HFFc6 (cell line): ENCODE measurements around the gene THSD7B. TPM values are rescaled to one million over a fixed set of nuclear protein-coding genes. Genes with fewer than 3 reads are reported as not detected.

ENCODE experiments used
- DNase-seq: peaks from one replicate; pipeline ENCODE4 v3.0.0-alpha.2; 2018
- H3K27ac Mint-ChIP-seq: 2 replicates; pipeline ENCODE4 v1.8.0; 2020; ENCODE audit warnings: mild to moderate bottlenecking, mixed read lengths
- H3K27me3 Mint-ChIP-seq: 2 replicates; pipeline ENCODE4 v1.8.0; 2021; ENCODE audit warnings: mild to moderate bottlenecking, moderate library complexity, mixed read lengths; ENCODE audit not compliant: insufficient read depth
- H3K36me3 Mint-ChIP-seq: 2 replicates; pipeline ENCODE4 v1.8.0; 2021; ENCODE audit warnings: low read depth, mixed read lengths
- H3K4me1 Mint-ChIP-seq: 2 replicates; pipeline ENCODE4 v1.8.0; 2020; ENCODE audit warnings: low read depth, mixed read lengths
- H3K4me3 Mint-ChIP-seq: 2 replicates; pipeline ENCODE4 v1.8.0; 2020; ENCODE audit warnings: mild to moderate bottlenecking, moderate library complexity, mixed read lengths
- H3K9me3 Mint-ChIP-seq: 2 replicates; pipeline ENCODE4 v1.8.0; 2020; ENCODE audit warnings: mild to moderate bottlenecking, mixed read lengths
- total RNA-seq, 6 experiments: library from RNA; stranded (reverse); fragmentation: NEBNext Ultra II Directional; extraction: Animal tissue kit (Norgen Biotek cat#: 25700); gene quantifications; 2 replicates in 1 of 6; 3 replicates in 5 of 6; pipeline ENCODE4 v1.2.3, GENCODE V29; 2021
- TF ChIP-seq, protein P1 (sequence below): fragments of 200-600 bp; sonication (generic); IDR thresholded peaks from 2 replicates; pipeline ENCODE4 v1.5.0; 2021; ENCODE audit warnings: antibody characterized with exemption, mild to moderate bottlenecking

Gene THSD7B
- total RNA-seq, 6 experiments from 2014 or later, result 0.10 to 0.25 (median 0.22) TPM; not detected in 2

DNA sequence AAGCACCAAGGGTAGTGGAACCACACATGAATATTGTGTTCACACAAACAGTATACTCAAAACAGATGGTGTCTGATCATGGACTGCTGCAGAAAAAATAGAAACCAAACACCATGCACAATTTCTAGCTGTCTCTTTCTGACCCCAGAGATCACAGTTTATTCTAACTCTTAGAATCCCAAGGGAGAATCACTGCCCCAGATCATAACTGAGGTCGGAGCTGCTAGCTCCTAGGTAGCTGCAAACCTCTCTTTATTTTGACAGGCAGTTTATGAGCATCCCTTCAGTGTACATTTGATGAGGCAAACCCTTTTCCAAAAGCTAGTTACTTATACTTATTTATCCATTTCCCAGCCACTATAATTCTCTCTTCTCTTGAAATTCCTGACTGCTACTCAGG lies 759.8 kb downstream of the THSD7B start:
- Mint-ChIP-seq H3K27me3 (no peaks in the 10 kb centered on the region), H3K9me3 (peaks cover 15% of the 10 kb centered on the region), H3K27ac (no peak overlapping the region), H3K36me3 (no peaks in the 10 kb centered on the region), H3K4me3 (no peak overlapping the region), H3K4me1 (no peaks in the 10 kb centered on the region)
- no peak for DNase-seq
- TF ChIP-seq, protein P1, sequence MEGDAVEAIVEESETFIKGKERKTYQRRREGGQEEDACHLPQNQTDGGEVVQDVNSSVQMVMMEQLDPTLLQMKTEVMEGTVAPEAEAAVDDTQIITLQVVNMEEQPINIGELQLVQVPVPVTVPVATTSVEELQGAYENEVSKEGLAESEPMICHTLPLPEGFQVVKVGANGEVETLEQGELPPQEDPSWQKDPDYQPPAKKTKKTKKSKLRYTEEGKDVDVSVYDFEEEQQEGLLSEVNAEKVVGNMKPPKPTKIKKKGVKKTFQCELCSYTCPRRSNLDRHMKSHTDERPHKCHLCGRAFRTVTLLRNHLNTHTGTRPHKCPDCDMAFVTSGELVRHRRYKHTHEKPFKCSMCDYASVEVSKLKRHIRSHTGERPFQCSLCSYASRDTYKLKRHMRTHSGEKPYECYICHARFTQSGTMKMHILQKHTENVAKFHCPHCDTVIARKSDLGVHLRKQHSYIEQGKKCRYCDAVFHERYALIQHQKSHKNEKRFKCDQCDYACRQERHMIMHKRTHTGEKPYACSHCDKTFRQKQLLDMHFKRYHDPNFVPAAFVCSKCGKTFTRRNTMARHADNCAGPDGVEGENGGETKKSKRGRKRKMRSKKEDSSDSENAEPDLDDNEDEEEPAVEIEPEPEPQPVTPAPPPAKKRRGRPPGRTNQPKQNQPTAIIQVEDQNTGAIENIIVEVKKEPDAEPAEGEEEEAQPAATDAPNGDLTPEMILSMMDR, result no peak

GRCh38 chr2:137525641-137526190 lies 760.4 kb downstream of the THSD7B start:
- no peaks in the 10 kb centered on the region for H3K4me1 Mint-ChIP-seq
- no peak overlapping the region for H3K4me3 Mint-ChIP-seq
- TF ChIP-seq, protein P1, result no peak
- no peak overlapping the region for H3K27ac Mint-ChIP-seq
- H3K27me3 Mint-ChIP-seq, result no peaks in the 10 kb centered on the region
- no peaks in the 10 kb centered on the region for H3K36me3 Mint-ChIP-seq
- H3K9me3 Mint-ChIP-seq, result peaks cover 15% of the 10 kb centered on the region
- DNase-seq, result no peak

- H3K27ac Mint-ChIP-seq, result no peak overlapping the region
- no peaks in the 10 kb centered on the region; the same call in 1 of the 2 replicates for H3K36me3 Mint-ChIP-seq
- H3K9me3 Mint-ChIP-seq, result peaks cover 7% of the 10 kb centered on the region
- H3K4me3 Mint-ChIP-seq, result no peak overlapping the region
- no peaks in the 10 kb centered on the region for H3K27me3 Mint-ChIP-seq
- TF ChIP-seq, protein P1, result no peak
- H3K4me1 Mint-ChIP-seq, result no peaks in the 10 kb centered on the region
- DNase-seq, result no peak
Measured at GRCh38 chr2:137535897-137536296, 770.6 kb downstream of the THSD7B start.

GRCh38 chr2:137539336-137539735 lies 774.0 kb downstream of the THSD7B start:
- Mint-ChIP-seq H3K4me3 (no peak overlapping the region), H3K36me3 (no peaks in the 10 kb centered on the region; the same call in 1 of the 2 replicates), H3K4me1 (no peaks in the 10 kb centered on the region), H3K9me3 (peaks cover 10% of the 10 kb centered on the region), H3K27me3 (no peaks in the 10 kb centered on the region), H3K27ac (no peak overlapping the region)
- no peak for DNase-seq
- TF ChIP-seq, protein P1, result no peak

GRCh38 chr2:137547842-137548241 lies 782.5 kb downstream of the THSD7B start:
- H3K9me3 Mint-ChIP-seq, result peaks cover 10% of the 10 kb centered on the region
- H3K27ac Mint-ChIP-seq, result no peak overlapping the region
- TF ChIP-seq, protein P1, result no peak
- no peaks in the 10 kb centered on the region for H3K27me3 Mint-ChIP-seq
- no peaks in the 10 kb centered on the region for H3K36me3 Mint-ChIP-seq
- no peaks in the 10 kb centered on the region for H3K4me1 Mint-ChIP-seq
- H3K4me3 Mint-ChIP-seq, result no peak overlapping the region
- DNase-seq, result no peak
